H1 (cell line): ENCODE measurements around the gene PRICKLE2. TPM values are rescaled to one million over a fixed set of nuclear protein-coding genes. Genes with fewer than 3 reads are reported as not detected.

Experiments used
- CTCF ChIA-PET: fragments of 300-600 bp; sonication (Branson Sonifier 250); formaldehyde crosslinking; loops from one replicate; lab custom pipeline; 2021; ENCODE audit not compliant: partially characterized antibody; lab: Charles Lee
- POLR2A ChIA-PET: fragments of 300-600 bp; sonication (Branson Sonifier 250); formaldehyde crosslinking; loops from one replicate; lab custom pipeline; 2021; ENCODE audit warnings: inconsistent platforms; ENCODE audit not compliant: partially characterized antibody; lab: Charles Lee
- DNase-seq, 2 experiments: peaks; one replicate each; pipeline versions ENCODE4 v3.0.0 to v3.0.0-alpha.2; 2010 to 2022; ENCODE audit warnings: low spot score in 2 of 2, low read depth in 1 of 2, mixed read lengths in 1 of 2
- FAIRE-seq: peaks from 2 replicates; lab custom pipeline; 2011; peaks lifted over from hg19 to GRCh38; lab: Jason Lieb, UNC
- H2AFZ ChIP-seq: 2 replicates; pipeline ENCODE4 v1.8.1; 2012; ENCODE audit warnings: low read length, inconsistent platforms
- H2AK5ac ChIP-seq: 2 replicates; pipeline ENCODE4 v1.6.1; 2013; ENCODE audit warnings: low read depth, low read length
- H2BK120ac ChIP-seq: replicated peaks from 2 replicates; pipeline ENCODE3; 2013; ENCODE audit warnings: low read depth, low read length, inconsistent platforms
- H2BK12ac ChIP-seq: 2 replicates; pipeline ENCODE4 v1.6.1; 2013; ENCODE audit warnings: low read depth, low read length
- H2BK15ac ChIP-seq: 2 replicates; pipeline ENCODE4 v1.6.1; 2013; ENCODE audit warnings: low read length
- H2BK20ac ChIP-seq: 2 replicates; pipeline ENCODE4 v1.6.1; 2013; ENCODE audit warnings: low read length
- H2BK5ac ChIP-seq: 2 replicates; pipeline ENCODE4 v1.6.1; 2013; ENCODE audit warnings: low read depth, low read length
- H3K14ac ChIP-seq: 2 replicates; pipeline ENCODE4 v1.6.1; 2013; ENCODE audit warnings: inconsistent platforms; ENCODE audit not compliant: insufficient read length
- H3K18ac ChIP-seq: 2 replicates; pipeline ENCODE4 v1.6.1; 2013; ENCODE audit warnings: low read length; ENCODE audit errors: extremely low read depth
- H3K23ac ChIP-seq: 2 replicates; pipeline ENCODE4 v1.6.1; 2013; ENCODE audit warnings: inconsistent platforms; ENCODE audit not compliant: insufficient read length
- H3K23me2 ChIP-seq: 2 replicates; pipeline ENCODE4 v1.6.1; 2013; ENCODE audit warnings: low read depth, low read length
- H3K27ac ChIP-seq: 2 replicates; pipeline ENCODE4 v1.6.1; 2011; ENCODE audit warnings: low read depth, low read length, inconsistent platforms
- H3K27me3 ChIP-seq, 4 experiments: replicated peaks in 1 of 4; 1 replicate in 1 of 4; 2 replicates in 3 of 4; pipeline versions ENCODE4 v1.6.1 to v1.8.1; 2011 to 2013; ENCODE audit warnings: low read length in 3 of 4, mild to moderate bottlenecking in 3 of 4, inconsistent platforms in 2 of 4, mixed read lengths in 2 of 4, moderate library complexity in 1 of 4; ENCODE audit not compliant: control insufficient read depth in 3 of 4, insufficient read depth in 3 of 4; ENCODE audit errors: extremely low read depth in 1 of 4
- H3K36me3 ChIP-seq, 4 experiments: 2 replicates each; pipeline versions ENCODE4 v1.6.1 to v1.8.1; 2011 to 2013; ENCODE audit warnings: mild to moderate bottlenecking in 4 of 4, low read length in 3 of 4, moderate library complexity in 2 of 4, control low read depth in 1 of 4, inconsistent platforms in 1 of 4; ENCODE audit not compliant: insufficient read depth in 4 of 4, control insufficient read depth in 2 of 4
- H3K4ac ChIP-seq: replicated peaks from 2 replicates; pipeline ENCODE3; 2013; ENCODE audit warnings: low read length, low read depth, mixed read lengths, inconsistent platforms; ENCODE audit not compliant: insufficient read length
- H3K4me1 ChIP-seq, 4 experiments: replicated peaks in 1 of 4; 1 replicate in 1 of 4; 2 replicates in 3 of 4; pipeline versions ENCODE4 v1.6.1 to v1.8.1; 2011 to 2013; ENCODE audit warnings: low read length in 3 of 4, inconsistent platforms in 2 of 4, mixed read lengths in 1 of 4; ENCODE audit not compliant: insufficient read depth in 4 of 4, control insufficient read depth in 3 of 4
- H3K4me2 ChIP-seq, 2 experiments: 2 replicates each; pipeline versions ENCODE4 v1.6.1 to v1.8.1; 2011 to 2013; ENCODE audit warnings: low read depth in 2 of 2, low read length in 2 of 2, control low read depth in 1 of 2, inconsistent platforms in 1 of 2, mild to moderate bottlenecking in 1 of 2; ENCODE audit not compliant: insufficient read depth in 1 of 2
- H3K4me3 ChIP-seq, 4 experiments: fragments of 200-600, 300-600 bp in 1 of 4; sonication (generic), shearing (Covaris generic), sonication (Bioruptor Twin) in 1 of 4; 2 replicates each; pipeline versions ENCODE4 v1.5.1 to v1.8.1; 2011 to 2016; ENCODE audit warnings: low read length in 4 of 4, low read depth in 3 of 4, control low read depth in 2 of 4, inconsistent platforms in 2 of 4, mild to moderate bottlenecking in 2 of 4, mixed read lengths in 1 of 4, moderate library complexity in 1 of 4; ENCODE audit not compliant: insufficient read depth in 2 of 4; ENCODE audit errors: extremely low read depth in 1 of 4
- H3K56ac ChIP-seq: replicated peaks from 2 replicates; pipeline ENCODE3; 2013; ENCODE audit warnings: low read depth, mild to moderate bottlenecking, mixed read lengths, low read length, inconsistent platforms; ENCODE audit not compliant: insufficient read length
- H3K79me1 ChIP-seq: 2 replicates; pipeline ENCODE4 v1.6.1; 2013; ENCODE audit warnings: low read depth, low read length, control low read depth
- H3K79me2 ChIP-seq, 2 experiments: 2 replicates each; pipeline versions ENCODE4 v1.6.1 to v1.8.1; 2012 to 2013; ENCODE audit warnings: low read length in 2 of 2, mild to moderate bottlenecking in 2 of 2, inconsistent platforms in 1 of 2; ENCODE audit not compliant: insufficient read depth in 2 of 2, control insufficient read depth in 1 of 2
- H3K9ac ChIP-seq, 4 experiments: replicated peaks in 1 of 4; 1 replicate in 1 of 4; 2 replicates in 3 of 4; pipeline versions ENCODE4 v1.6.1 to v1.8.1; 2011 to 2013; ENCODE audit warnings: low read depth in 3 of 4, low read length in 3 of 4, control low read depth in 2 of 4, mild to moderate bottlenecking in 2 of 4, moderate library complexity in 2 of 4, inconsistent platforms in 1 of 4; ENCODE audit errors: extremely low read depth in 1 of 4
- H3K9me3 ChIP-seq, 2 experiments: 2 replicates each; pipeline versions ENCODE4 v1.6.1 to v1.8.1; 2012 to 2013; ENCODE audit warnings: mild to moderate bottlenecking in 2 of 2, moderate library complexity in 2 of 2, control low read depth in 1 of 2, inconsistent platforms in 1 of 2, low read depth in 1 of 2, low read length in 1 of 2, mixed read lengths in 1 of 2; ENCODE audit not compliant: insufficient read depth in 2 of 2
- H4K20me1 ChIP-seq, 2 experiments: replicated peaks in 1 of 2; 2 replicates each; pipeline versions ENCODE3 to v1.8.1; 2011 to 2013; ENCODE audit warnings: inconsistent platforms in 2 of 2, low read length in 2 of 2, mild to moderate bottlenecking in 1 of 2; ENCODE audit not compliant: insufficient read depth in 2 of 2, control insufficient read depth in 1 of 2
- H4K5ac ChIP-seq: 2 replicates; pipeline ENCODE4 v1.6.1; 2013; ENCODE audit warnings: low read length, low read depth, mixed read lengths, inconsistent platforms; ENCODE audit not compliant: insufficient read length
- H4K8ac ChIP-seq: 2 replicates; pipeline ENCODE4 v1.8.0; 2013; ENCODE audit warnings: mild to moderate bottlenecking, moderate library complexity, low read length, inconsistent platforms; ENCODE audit not compliant: insufficient read depth; ENCODE audit errors: extremely low read depth
- H4K91ac ChIP-seq: replicated peaks from 2 replicates; pipeline ENCODE3; 2013; ENCODE audit warnings: low read length, mixed read lengths, inconsistent platforms; ENCODE audit not compliant: insufficient read length
- ATF3 ChIP-seq: IDR thresholded peaks from 2 replicates; pipeline ENCODE4 v1.6.1; 2011; ENCODE audit warnings: low read depth, mild to moderate bottlenecking, low read length; ENCODE audit not compliant: insufficient read depth
- BRCA1 ChIP-seq: IDR thresholded peaks from 2 replicates; pipeline ENCODE4 v1.6.1; 2012; ENCODE audit warnings: low read depth, low read length, improper control_type of control experiment
- CBX8 ChIP-seq: fragments of 300-800, 300-1000 bp; sonication (generic); IDR thresholded peaks from 2 replicates; pipeline ENCODE4 v1.7.1; 2016; ENCODE audit warnings: low read depth, low read length, borderline replicate concordance
- FOSL1 ChIP-seq: IDR thresholded peaks from 2 replicates; pipeline ENCODE4 v1.6.1; 2011; ENCODE audit warnings: mild to moderate bottlenecking, low read depth, low read length, moderate library complexity; ENCODE audit not compliant: insufficient read depth
- JUN ChIP-seq: IDR thresholded peaks from 2 replicates; pipeline ENCODE4 v1.6.1; 2011; ENCODE audit warnings: low read depth, mild to moderate bottlenecking, improper control_type of control experiment, low read length
- POLR2AphosphoS5 ChIP-seq: IDR thresholded peaks from 2 replicates; pipeline ENCODE4 v1.6.1; 2011; ENCODE audit warnings: low read depth, low read length
- POU5F1 ChIP-seq: IDR thresholded peaks from 2 replicates; pipeline ENCODE4 v1.6.1; 2011; ENCODE audit warnings: low read depth, mild to moderate bottlenecking, low read length, moderate library complexity
- RFX5 ChIP-seq: IDR thresholded peaks from 2 replicates; pipeline ENCODE4 v1.6.1; 2011; ENCODE audit warnings: low read depth, low read length, improper control_type of control experiment, borderline replicate concordance
- SP4 ChIP-seq: IDR thresholded peaks from 2 replicates; pipeline ENCODE4 v1.6.1; 2012; ENCODE audit warnings: low read length, inconsistent platforms
- TAF1 ChIP-seq: IDR thresholded peaks from 2 replicates; pipeline ENCODE4 v1.6.1; 2011; ENCODE audit warnings: mild to moderate bottlenecking, low read depth, low read length
- TAF7 ChIP-seq: optimal IDR thresholded peaks from 2 replicates; pipeline ENCODE3; 2011; ENCODE audit warnings: low read depth, mild to moderate bottlenecking, inconsistent platforms, low read length, moderate library complexity, borderline replicate concordance
- WGBS, 2 experiments: shearing (Covaris generic) in 1 of 2; methylation state at CpG; one replicate each; pipeline versions ENCODE4 v1.1.6 to v1.1.7; 2013 to 2015; ENCODE audit warnings: low lambda C conversion rate in 2 of 2, mixed read lengths in 2 of 2, inconsistent platforms in 1 of 2, low coverage in 1 of 2, missing lambda C conversion rate in 1 of 2; ENCODE audit not compliant: insufficient replicate concordance in 2 of 2, insufficient coverage in 1 of 2, insufficient read length in 1 of 2; ENCODE audit errors: extremely low coverage in 1 of 2, missing lambda C conversion rate in 1 of 2; 5-methylcytosine and 5-hydroxymethylcytosine counted together
- polyA plus RNA-seq, 7 experiments: library from polyadenylated mRNA; depleted of rRNA in 3 of 7; stranded (reverse) in 5 of 7; unstranded in 2 of 7; fragments of >200 nt in 5 of 7; fragments of 200-250 nt in 2 of 7; gene quantifications; 1 replicate in 5 of 7; 2 replicates in 1 of 7; 4 replicates in 1 of 7; pipeline versions ENCODE4 v1.2.1 to v1.2.3, GENCODE V29; 2011 to 2013; ENCODE audit warnings: missing spikeins in 2 of 7, mixed read lengths in 2 of 7
- total RNA-seq: library from RNA; stranded (reverse); fragmentation: NEBNext Ultra II Directional; extraction: Animal tissue kit (Norgen Biotek cat#: 25700); gene quantifications from 2 replicates; pipeline ENCODE4 v1.2.1, GENCODE V29; 2021

PRICKLE2 gene
- total and polyA plus RNA-seq, 2 of the 8 experiments (the other 6 are each of a cell fraction or from before 2014, with no cell fraction given), result 2.9 to 8.0 TPM

- DNase-seq (no peak), FAIRE-seq (no peak)
- no peak overlapping the region for H3K4me2 ChIP-seq
- H3K14ac ChIP-seq, result no peak overlapping the region
- no peak overlapping the region for H2BK120ac ChIP-seq
- H2BK20ac ChIP-seq, result no peak overlapping the region
- H3K23me2 ChIP-seq, result no peaks in the 10 kb centered on the region
- no peak overlapping the region for H2BK5ac ChIP-seq
- no peak overlapping the region for H4K5ac ChIP-seq
- H3K79me2 ChIP-seq, result no peaks in the 10 kb centered on the region
- no peak overlapping the region for H3K4ac ChIP-seq
- no peak overlapping the region for H3K18ac ChIP-seq
- no peaks in the 10 kb centered on the region for H3K36me3 ChIP-seq
- no peak overlapping the region for H2BK15ac ChIP-seq
- no peaks in the 10 kb centered on the region; a peak in 1 of 7 replicates for H3K27me3 ChIP-seq
- H3K9me3 ChIP-seq, result no peaks in the 10 kb centered on the region
- no peaks in the 10 kb centered on the region for H3K79me1 ChIP-seq
- H3K23ac ChIP-seq, result no peak overlapping the region
- POLR2A ChIA-PET, result no interaction called here
- peaks cover 0 to 9% (median 1%) of the 10 kb centered on the region in 4 experiments; a peak in 2 of 7 replicates for H3K4me1 ChIP-seq
- H4K20me1 ChIP-seq, result no peaks in the 10 kb centered on the region
- no peak overlapping the region for H4K8ac ChIP-seq
- H2BK12ac ChIP-seq, result no peak overlapping the region
- H3K9ac ChIP-seq, result no peak overlapping the region
- CTCF ChIA-PET, result interaction anchor here (0.7 to 2.8 kb wide), 6 partner anchors 8 to 297 kb away, joined by 3 to 11 read pairs (median 6); partner anchors contain the start of gene PSMD6
- no peak overlapping the region for H3K27ac ChIP-seq
- H2AK5ac ChIP-seq, result no peak overlapping the region
- H3K56ac ChIP-seq, result no peak overlapping the region
- H3K4me3 ChIP-seq, result no peak overlapping the region
- no peak overlapping the region for H4K91ac ChIP-seq
- no peak overlapping the region for H2AFZ ChIP-seq
- 81% methylated on average over 9 of the region's 9 CpGs; no CpG with 5 or more reads in 1 of the 2 experiments for WGBS, 2 experiments
- no peak for TF ChIP-seq POU5F1
- no peak for TF ChIP-seq POLR2AphosphoS5
- no peak for TF ChIP-seq TAF1
- no peak for TF ChIP-seq ATF3
- no peak for TF ChIP-seq SP4
- TF ChIP-seq BRCA1, result no peak
- TF ChIP-seq JUN, result no peak
- no peak for TF ChIP-seq CBX8
- TF ChIP-seq TAF7, result no peak
- TF ChIP-seq RFX5, result no peak
- TF ChIP-seq FOSL1, result no peak
Observed at GRCh38 chr3:64187065-64187959, 38.0 kb downstream of the PRICKLE2 start.
